ENCODE data around the gene MARCO. TPM values are rescaled to one million over a fixed set of nuclear protein-coding genes. Genes with fewer than 3 reads are reported as not detected.
"Not testable (repeated sequence)": the region's sequence is repeated elsewhere in the genome, so short reads cannot be mapped to it uniquely, and the experiment has no call there.

MARCO gene
- total RNA-seq, 1 experiment from 2014 or later = not detected

GRCh38 chr2:118929059-118929458 lies 12.9 kb upstream of the MARCO start:
- no peak for DNase-seq (ENCODE audit: low spot score)

DNA sequence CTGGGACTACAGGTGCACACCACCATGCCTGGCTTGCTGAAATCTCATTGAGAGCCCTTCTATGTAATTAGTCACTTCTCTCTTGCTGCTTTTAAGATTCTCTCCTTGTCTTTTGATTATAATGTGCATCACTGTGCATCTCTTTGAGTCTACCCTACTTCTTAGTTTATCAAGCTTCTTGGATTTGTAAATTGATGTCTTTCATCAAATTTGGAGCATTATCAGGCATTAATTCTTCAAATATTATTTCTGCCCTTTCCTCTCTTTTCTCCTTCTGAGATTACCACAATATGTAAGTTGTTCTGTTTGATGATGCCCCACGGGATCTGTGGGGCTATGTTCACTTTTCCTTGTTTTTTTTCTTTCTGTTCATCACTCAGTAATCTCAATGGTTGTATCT lies 9.0 kb upstream of the MARCO start:
- DNase-seq (ENCODE audit: low spot score) = no peak

GRCh38 chr2:118936306-118936705 lies 5.7 kb upstream of the MARCO start:
- DNase-seq (ENCODE audit: low spot score) = no peak

GRCh38 chr2:118936936-118937335 lies 5.1 kb upstream of the MARCO start:
- no peak for DNase-seq (ENCODE audit: low spot score)

DNA sequence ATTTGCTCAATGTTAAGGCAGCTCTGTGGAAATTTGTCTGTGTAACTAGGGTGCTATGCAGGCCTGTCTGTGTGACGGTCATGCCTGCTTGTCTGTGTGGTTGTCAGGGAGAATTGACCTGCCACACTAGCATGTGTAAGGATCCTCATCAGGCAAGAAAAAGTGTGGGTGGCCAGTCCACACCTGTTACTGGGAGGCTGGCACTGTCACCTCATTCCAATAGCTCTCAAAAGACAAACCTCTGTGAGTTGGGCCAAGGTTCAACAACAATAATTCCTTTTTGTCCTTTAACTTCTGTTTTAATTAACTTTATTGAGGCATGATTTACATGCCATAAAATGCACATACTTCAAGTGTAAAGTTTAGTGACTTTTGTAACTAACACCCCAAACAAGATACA lies 4.2 kb upstream of the MARCO start:
- DNase-seq (ENCODE audit: low spot score) = no peak

DNA sequence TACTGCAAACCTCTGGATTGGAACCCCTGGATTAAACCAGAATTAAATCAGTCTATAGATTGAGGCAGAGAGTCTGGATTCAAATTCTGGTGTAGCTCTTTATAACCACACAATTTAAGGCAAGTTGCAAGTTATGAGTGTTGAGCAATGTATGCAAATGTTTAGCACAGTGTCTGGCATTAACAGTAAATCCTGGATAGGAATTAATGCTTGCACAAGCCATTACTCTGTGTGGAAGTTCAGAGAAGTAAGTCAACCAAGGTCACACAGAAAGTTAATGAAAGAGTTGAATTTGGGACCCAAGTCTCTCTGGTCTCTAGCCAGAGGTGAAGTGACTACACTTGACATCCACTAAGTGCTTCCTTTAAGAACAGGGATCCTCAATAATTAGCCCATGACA lies 2.0 kb upstream of the MARCO start:
- DNase-seq (ENCODE audit: low spot score) = no peak

DNA sequence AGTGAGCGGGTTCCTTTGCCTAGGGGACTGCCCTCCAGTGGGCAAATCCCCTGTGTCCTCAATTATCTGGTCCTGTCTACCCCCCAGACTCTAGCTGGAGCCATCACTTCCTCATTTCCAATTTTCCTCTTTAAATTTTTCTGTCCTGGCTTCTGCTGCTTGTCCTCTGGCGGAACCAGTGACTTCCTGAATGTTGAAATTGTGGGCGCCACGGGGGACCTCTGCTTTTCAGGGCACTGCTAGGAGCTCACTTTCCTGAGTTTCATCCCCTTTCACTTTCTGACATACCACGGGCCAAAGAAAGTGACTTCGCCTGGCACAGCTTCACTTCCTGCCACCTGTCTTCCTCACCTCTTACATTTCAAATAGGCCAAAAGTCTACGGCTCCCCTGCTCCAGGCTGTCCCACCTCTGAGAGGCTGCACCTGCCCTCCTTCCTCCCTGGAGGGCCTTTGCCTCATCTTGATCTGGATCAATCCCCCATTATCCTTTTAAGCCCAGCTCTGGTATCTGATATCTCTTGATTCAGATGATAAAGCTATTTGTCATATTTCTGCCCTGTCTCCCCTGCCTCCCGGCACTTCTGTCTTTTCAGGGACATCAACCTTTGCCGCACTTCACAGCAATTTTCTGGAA lies 1.4 kb upstream of the MARCO start:
- DNase-seq (ENCODE audit: low spot score) = no peak

DNA sequence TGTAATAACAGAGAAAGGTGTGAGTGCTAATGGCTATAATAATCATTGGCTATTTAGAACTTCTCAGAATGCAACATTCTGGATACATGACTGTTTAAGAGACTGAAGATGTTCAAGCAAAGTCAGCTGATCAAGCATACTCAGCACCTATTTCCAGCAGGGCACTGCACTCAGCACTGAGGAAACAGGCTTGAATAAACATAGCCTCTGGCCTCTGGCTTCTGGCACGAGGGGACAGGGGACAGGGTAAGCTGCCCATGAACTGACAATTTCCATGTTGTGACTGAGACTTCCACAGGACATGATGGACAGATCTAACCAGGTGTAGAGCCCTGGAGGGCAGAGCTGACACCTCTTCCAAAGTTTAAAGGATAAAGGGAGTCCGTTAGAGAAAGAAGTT lies 1.3 kb downstream of the MARCO start:
- DNase-seq (ENCODE audit: low spot score) = no peak

- DNase-seq (ENCODE audit: low spot score) = no peak
These were observed 3.9 kb downstream of the MARCO start for GRCh38 chr2:118945881-118946280.

- DNase-seq (ENCODE audit: low spot score) = not testable (repeated sequence)
These were observed 6.3 kb downstream of the MARCO start for GRCh38 chr2:118948266-118948665.

GRCh38 chr2:118954297-118955060 lies 12.5 kb downstream of the MARCO start:
- DNase-seq (ENCODE audit: low spot score) = no peak

GRCh38 chr2:118965737-118966136 lies 23.7 kb downstream of the MARCO start:
- DNase-seq (ENCODE audit: low spot score) = no peak

DNA sequence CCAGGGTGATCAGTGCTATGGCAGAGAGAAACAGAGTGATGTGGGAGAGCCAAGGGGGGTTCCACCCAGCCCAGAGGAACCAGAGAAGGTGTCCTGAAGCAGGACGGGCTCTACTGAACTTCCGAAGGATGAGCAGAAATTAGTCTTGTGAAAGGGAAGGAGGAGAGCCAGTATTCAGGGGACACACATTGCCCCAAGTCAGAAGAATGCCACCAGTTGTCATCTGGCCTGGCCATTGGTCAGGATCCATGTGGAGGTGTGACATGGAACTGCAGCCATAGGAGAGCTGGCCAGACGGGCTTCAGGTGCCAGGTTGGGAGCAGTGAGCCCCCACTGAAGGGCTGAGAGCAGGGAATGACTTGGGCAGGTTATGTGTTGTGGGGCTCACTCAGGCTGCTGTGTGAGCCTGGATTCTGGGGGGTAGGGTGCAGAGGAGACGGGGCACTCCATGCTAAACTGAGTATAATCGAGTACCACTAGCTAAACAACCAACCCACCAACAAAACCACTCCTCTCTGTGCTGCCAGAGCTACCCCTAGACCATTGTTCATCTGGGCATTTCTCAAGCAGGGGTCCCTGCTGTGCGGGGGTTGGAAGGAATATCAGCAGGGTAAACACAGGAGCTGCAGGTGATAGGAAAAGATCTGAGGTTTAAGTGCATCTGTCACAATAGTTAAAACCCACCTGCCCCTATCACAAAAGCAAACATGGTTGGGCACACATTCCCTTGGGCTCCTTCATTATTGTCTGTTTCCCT lies 25.3 kb downstream of the MARCO start:
- DNase-seq (ENCODE audit: low spot score) = no peak

DNA sequence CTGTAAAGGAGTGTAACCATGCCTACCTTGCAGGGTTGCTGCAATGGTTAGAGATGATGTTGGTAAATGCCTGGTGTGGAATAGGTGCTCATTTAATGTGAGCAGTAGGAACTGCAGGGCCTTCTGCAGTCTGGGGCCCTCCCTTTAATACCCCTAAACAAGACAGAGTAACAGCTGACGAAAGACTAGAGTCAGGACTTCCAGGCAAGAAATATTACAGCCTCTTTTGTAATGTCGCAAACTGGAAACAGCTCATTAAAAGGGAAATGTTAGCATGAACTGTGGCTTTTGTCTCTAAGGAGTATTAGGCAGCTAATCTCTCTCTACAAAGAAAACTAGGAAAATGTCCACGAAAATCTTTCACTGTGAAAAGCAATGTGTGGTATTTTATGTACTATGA lies 26.0 kb downstream of the MARCO start:
- no peak for DNase-seq (ENCODE audit: low spot score)

DNA sequence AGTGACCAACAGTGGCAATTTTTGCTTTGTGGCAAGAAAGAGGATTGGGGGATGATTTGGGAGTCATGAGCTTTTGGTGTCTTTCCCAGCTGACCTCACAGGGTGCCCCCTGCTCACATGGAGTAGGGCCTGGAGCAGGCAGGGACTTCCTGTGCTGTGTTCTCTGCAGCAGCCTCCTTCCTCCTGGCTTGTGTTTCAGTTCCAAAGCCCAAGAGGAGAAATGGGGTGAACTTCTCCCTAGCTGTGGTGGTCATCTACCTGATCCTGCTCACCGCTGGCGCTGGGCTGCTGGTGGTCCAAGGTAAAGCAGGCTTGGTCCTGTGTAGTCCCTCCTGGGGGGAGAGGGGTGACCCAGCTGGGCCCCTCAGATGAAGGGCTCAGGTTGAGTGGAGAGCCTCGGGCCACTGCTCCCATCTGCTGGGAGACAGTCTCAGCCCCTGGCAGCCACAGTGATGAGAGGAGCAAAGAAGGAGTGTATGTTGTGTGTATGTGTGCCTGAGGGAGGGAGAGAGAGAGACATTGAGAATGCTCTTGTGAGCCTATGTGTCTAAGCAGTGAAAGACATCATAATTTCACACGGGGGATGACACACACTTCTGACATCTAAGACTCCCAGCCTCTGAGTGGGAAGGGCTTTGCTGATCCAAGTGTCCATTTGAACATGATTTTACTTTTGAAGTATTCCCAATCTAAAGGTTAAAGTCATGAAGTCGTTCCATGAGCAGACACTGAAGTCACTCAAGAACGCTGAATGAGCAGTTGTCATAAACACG lies 27.2 kb downstream of the MARCO start:
- DNase-seq (ENCODE audit: low spot score) = no peak

GRCh38 chr2:118969734-118970395 lies 27.9 kb downstream of the MARCO start:
- DNase-seq (ENCODE audit: low spot score) = no peak

- DNase-seq (ENCODE audit: low spot score) = no peak
These were observed 28.6 kb downstream of the MARCO start for GRCh38 chr2:118970396-118971135.

- no peak for DNase-seq (ENCODE audit: low spot score)
These were observed 29.5 kb downstream of the MARCO start for GRCh38 chr2:118971245-118972122.

- no peak for DNase-seq (ENCODE audit: low spot score)
These were observed 31.6 kb downstream of the MARCO start for GRCh38 chr2:118973542-118973951.

All from H4 (cell line).